Muscle layer of colon (tissue), 2 donors: ENCODE data around the gene SUSD2.
"Not testable (repeated sequence)": the region's sequence is repeated elsewhere in the genome, so short reads cannot be mapped to it uniquely, and the experiment has no call there.

Experiments used
- H3K27ac ChIP-seq: one replicate; pipeline ENCODE4 v1.7.0; 2013; ENCODE audit warnings: low read depth, mild to moderate bottlenecking, low read length, moderate library complexity
- H3K27me3 ChIP-seq, 2 donors: one replicate each; pipeline ENCODE4 v1.7.0; 2013; ENCODE audit warnings: low read length in 2 of 2, mild to moderate bottlenecking in 2 of 2; ENCODE audit not compliant: insufficient read depth in 2 of 2, control insufficient read depth in 1 of 2
- H3K36me3 ChIP-seq: one replicate; pipeline ENCODE4 v1.7.0; 2013; ENCODE audit warnings: mild to moderate bottlenecking, low read length; ENCODE audit not compliant: insufficient read depth
- H3K4me1 ChIP-seq: one replicate; pipeline ENCODE4 v1.7.0; 2013; ENCODE audit warnings: mild to moderate bottlenecking, low read length; ENCODE audit not compliant: insufficient read depth
- H3K4me3 ChIP-seq, 2 donors: one replicate each; pipeline ENCODE4 v1.7.0; 2013; ENCODE audit warnings: low read length in 2 of 2, low read depth in 1 of 2, mild to moderate bottlenecking in 1 of 2, moderate library complexity in 1 of 2
- H3K9ac ChIP-seq: one replicate; pipeline ENCODE4 v1.7.0; 2013; ENCODE audit warnings: low read length
- H3K9me3 ChIP-seq: one replicate; pipeline ENCODE4 v1.7.0; 2013; ENCODE audit warnings: mild to moderate bottlenecking, low read length
- donor health status: abdominal sarcoma.
- donor health status: Adenocarcinoma of cecum.

The SUSD2 gene

GRCh38 chr22:24181088-24181995 lies at the start of gene SUSD2:
Gene SUSD2 (plus strand): TSS chr22:24181487. CDS start chr22:24181520, 33 bp downstream.
- peak within 1 kb of the TSS; percentile 38 to 49 for H3K4me3 ChIP-seq
- H3K9ac ChIP-seq = no peak within 1 kb of the TSS
- H3K9me3 ChIP-seq = no peaks in the 10 kb centered on the region
- H3K27ac ChIP-seq = peak within 1 kb of the TSS; percentile 73
- peaks cover 21% of the 10 kb centered on the region for H3K4me1 ChIP-seq
- H3K36me3 ChIP-seq = peaks cover 14% of the 10 kb centered on the region
- no peaks in the 10 kb centered on the region for H3K27me3 ChIP-seq

GRCh38 chr22:24133187-24133965 lies 47.9 kb upstream of the SUSD2 start:
- Histone ChIP-seq H3K4me1 (peaks cover 15% of the 10 kb centered on the region), H3K9ac (no peak overlapping the region), H3K4me3 (no peak overlapping the region), H3K27me3 (no peaks in the 10 kb centered on the region), H3K36me3 (peaks cover 10% of the 10 kb centered on the region), H3K9me3 (no peaks in the 10 kb centered on the region), H3K27ac (no peak overlapping the region)

- peaks cover 17% of the 10 kb centered on the region for H3K4me1 ChIP-seq
- H3K36me3 ChIP-seq = peaks cover 4% of the 10 kb centered on the region
- no peak overlapping the region for H3K9ac ChIP-seq
- H3K27ac ChIP-seq = no peak overlapping the region
- no peak overlapping the region for H3K4me3 ChIP-seq
- no peaks in the 10 kb centered on the region for H3K27me3 ChIP-seq
- H3K9me3 ChIP-seq = no peaks in the 10 kb centered on the region
These were observed 47.0 kb upstream of the SUSD2 start for GRCh38 chr22:24134090-24134846.

- H3K9me3 ChIP-seq, H3K4me3 ChIP-seq, H3K9ac ChIP-seq, H3K27me3 ChIP-seq, H3K27ac ChIP-seq, H3K36me3 ChIP-seq: not testable (repeated sequence)
- peaks cover 37% of the 10 kb centered on the region for H3K4me1 ChIP-seq
These were observed 44.8 kb upstream of the SUSD2 start for GRCh38 chr22:24136533-24136932.

- Histone ChIP-seq H3K9ac (no peak overlapping the region), H3K36me3 (peaks cover 4% of the 10 kb centered on the region), H3K4me3 (no peak overlapping the region), H3K4me1 (peaks cover 41% of the 10 kb centered on the region), H3K27me3 (no peaks in the 10 kb centered on the region), H3K9me3 (no peaks in the 10 kb centered on the region), H3K27ac (peak overlapping the region; percentile 48)
These were observed 43.7 kb upstream of the SUSD2 start for GRCh38 chr22:24137595-24137994.

- Histone ChIP-seq H3K36me3 (peaks cover 4% of the 10 kb centered on the region), H3K27me3 (no peaks in the 10 kb centered on the region), H3K9ac (no peak overlapping the region), H3K9me3 (no peaks in the 10 kb centered on the region), H3K4me1 (peaks cover 41% of the 10 kb centered on the region), H3K4me3 (no peak overlapping the region), H3K27ac (no peak overlapping the region)
These were observed 42.5 kb upstream of the SUSD2 start for GRCh38 chr22:24138649-24139420.

- H3K9me3 ChIP-seq = no peaks in the 10 kb centered on the region
- H3K36me3 ChIP-seq = peaks cover 3% of the 10 kb centered on the region
- H3K27me3 ChIP-seq = no peaks in the 10 kb centered on the region
- H3K27ac ChIP-seq = peak overlapping the region; percentile 7
- H3K9ac ChIP-seq = peak overlapping the region; percentile 14
- H3K4me3 ChIP-seq = no peak overlapping the region
- H3K4me1 ChIP-seq = peaks cover 55% of the 10 kb centered on the region
These were observed 40.9 kb upstream of the SUSD2 start for GRCh38 chr22:24140357-24140756.

- Histone ChIP-seq H3K9ac (no peak overlapping the region), H3K4me1 (peaks cover 67% of the 10 kb centered on the region), H3K27me3 (no peaks in the 10 kb centered on the region), H3K4me3 (no peak overlapping the region), H3K27ac (no peak overlapping the region), H3K9me3 (no peaks in the 10 kb centered on the region), H3K36me3 (no peaks in the 10 kb centered on the region)
These were observed 39.7 kb upstream of the SUSD2 start for GRCh38 chr22:24141586-24141985.

- no peak overlapping the region for H3K27ac ChIP-seq
- H3K36me3 ChIP-seq = no peaks in the 10 kb centered on the region
- H3K9me3 ChIP-seq = no peaks in the 10 kb centered on the region
- no peaks in the 10 kb centered on the region for H3K27me3 ChIP-seq
- H3K9ac ChIP-seq = no peak overlapping the region
- H3K4me3 ChIP-seq = no peak overlapping the region
- H3K4me1 ChIP-seq = peaks cover 68% of the 10 kb centered on the region
These were observed 39.0 kb upstream of the SUSD2 start for GRCh38 chr22:24142241-24142640.

GRCh38 chr22:24142831-24143230 lies 38.5 kb upstream of the SUSD2 start:
- H3K4me1 ChIP-seq = peaks cover 68% of the 10 kb centered on the region
- no peak overlapping the region for H3K9ac ChIP-seq

More at GRCh38 chr22:24142831-24143230, 38.5 kb upstream of the SUSD2 start:
- no peaks in the 10 kb centered on the region for H3K9me3 ChIP-seq
- no peak overlapping the region for H3K27ac ChIP-seq
- H3K27me3 ChIP-seq = no peaks in the 10 kb centered on the region
- H3K36me3 ChIP-seq = no peaks in the 10 kb centered on the region
- no peak overlapping the region for H3K4me3 ChIP-seq
